Uterus (tissue), 4 donors: ENCODE results near the gene NAT8. TPM values are rescaled to one million over a fixed set of nuclear protein-coding genes. Genes with fewer than 3 reads are reported as not detected.

Experiments
- DNase-seq, 2 donors: peaks; one replicate each; pipeline ENCODE4 v3.0.0-alpha.2; 2019 to 2020
- H3K27ac ChIP-seq, 2 donors: fragments of 200-600 bp; sonication (generic); 1 replicate in 1 of 2; 2 replicates in 1 of 2; pipeline ENCODE4 v1.5.1; 2016 to 2018
- H3K27me3 ChIP-seq, 2 donors: fragments of 200-600 bp; sonication (generic); one replicate each; pipeline ENCODE4 v1.5.1; 2018 to 2019; ENCODE audit warnings: control low read depth in 1 of 2
- H3K36me3 ChIP-seq, 2 donors: fragments of 200-600 bp; sonication (generic); one replicate each; pipeline ENCODE4 v1.5.1; 2019; ENCODE audit warnings: control low read depth in 1 of 2
- H3K4me1 ChIP-seq, 2 donors: fragments of 200-600 bp; sonication (generic); one replicate each; pipeline ENCODE4 v1.5.1; 2018 to 2019; ENCODE audit warnings: control low read depth in 1 of 2
- H3K4me3 ChIP-seq, 2 donors: fragments of 200-600 bp; sonication (generic); 1 replicate in 1 of 2; 2 replicates in 1 of 2; pipeline ENCODE4 v1.5.1; 2018 to 2019; ENCODE audit warnings: mild to moderate bottlenecking in 1 of 2
- H3K9me3 ChIP-seq, 2 donors: fragments of 200-600 bp; sonication (generic); one replicate each; pipeline ENCODE4 v1.5.1; 2019; ENCODE audit warnings: control low read depth in 1 of 2
- POLR2A ChIP-seq, 2 donors: fragments of 450-650 bp; IDR thresholded peaks; one replicate each; pipeline ENCODE4 v1.6.1; 2016; ENCODE audit warnings: antibody characterized with exemption in 2 of 2, mild to moderate bottlenecking in 1 of 2, moderate library complexity in 1 of 2
- intact Hi-C: fragments of 100-400 bp; cut with DNase I; formaldehyde crosslinking; loops from one replicate; pipeline ENCODE4 v1.15.1; 2023; ENCODE audit warnings: low total_unique reads
- total RNA-seq, 4 donors: library from RNA; depleted of rRNA in 3 of 4; stranded (reverse); fragments of >200 nt in 3 of 4; gene quantifications; one replicate each; pipeline versions ENCODE4 v1.1.0 to v1.2.4, GENCODE V29; 2014 to 2023
- TF ChIP-seq, protein P1 (sequence below), 4 experiments: fragments of 200-600 bp in 2 of 4; fragments of 450-650 bp in 2 of 4; sonication (generic) in 2 of 4; IDR thresholded peaks; one replicate each; pipeline ENCODE4 v1.5.1; 2016 to 2019; ENCODE audit warnings: antibody characterized with exemption in 4 of 4, mild to moderate bottlenecking in 2 of 4, moderate library complexity in 1 of 4
- donor health status: DM: yes; HTN: yes; CAD: no.

The NAT8 gene
- total RNA-seq, 4 donors from 2014 or later = 0.62 TPM; not detected in 3

DNA sequence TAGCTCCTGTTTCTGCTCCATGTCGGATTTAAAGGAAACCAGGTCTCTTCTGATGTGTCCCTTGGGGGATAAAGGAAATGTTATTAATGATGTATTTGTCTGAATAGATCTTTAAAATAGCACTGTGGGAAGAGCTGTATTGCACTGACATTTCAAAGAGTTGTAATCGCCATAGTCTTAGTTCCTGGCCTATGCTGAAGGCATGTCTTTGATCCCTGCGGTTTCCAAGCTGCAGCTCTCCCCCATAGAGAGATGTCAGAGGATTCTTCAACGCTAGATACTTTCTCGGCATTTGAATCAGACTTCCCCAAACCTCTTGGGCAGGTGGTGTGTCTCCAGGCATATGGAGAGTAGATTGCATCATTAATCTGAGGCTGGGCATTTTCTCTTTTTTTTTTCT lies 40.4 kb downstream of the NAT8 start:
- no peak for DNase-seq
- Histone ChIP-seq H3K27me3 (no peaks in the 10 kb centered on the region), H3K27ac (no peak overlapping the region), H3K9me3 (no peaks in the 10 kb centered on the region), H3K4me3 (no peak overlapping the region), H3K36me3 (no peaks in the 10 kb centered on the region), H3K4me1 (no peaks in the 10 kb centered on the region)
- intact Hi-C loops = no loop called here
- TF ChIP-seq, protein P1, sequence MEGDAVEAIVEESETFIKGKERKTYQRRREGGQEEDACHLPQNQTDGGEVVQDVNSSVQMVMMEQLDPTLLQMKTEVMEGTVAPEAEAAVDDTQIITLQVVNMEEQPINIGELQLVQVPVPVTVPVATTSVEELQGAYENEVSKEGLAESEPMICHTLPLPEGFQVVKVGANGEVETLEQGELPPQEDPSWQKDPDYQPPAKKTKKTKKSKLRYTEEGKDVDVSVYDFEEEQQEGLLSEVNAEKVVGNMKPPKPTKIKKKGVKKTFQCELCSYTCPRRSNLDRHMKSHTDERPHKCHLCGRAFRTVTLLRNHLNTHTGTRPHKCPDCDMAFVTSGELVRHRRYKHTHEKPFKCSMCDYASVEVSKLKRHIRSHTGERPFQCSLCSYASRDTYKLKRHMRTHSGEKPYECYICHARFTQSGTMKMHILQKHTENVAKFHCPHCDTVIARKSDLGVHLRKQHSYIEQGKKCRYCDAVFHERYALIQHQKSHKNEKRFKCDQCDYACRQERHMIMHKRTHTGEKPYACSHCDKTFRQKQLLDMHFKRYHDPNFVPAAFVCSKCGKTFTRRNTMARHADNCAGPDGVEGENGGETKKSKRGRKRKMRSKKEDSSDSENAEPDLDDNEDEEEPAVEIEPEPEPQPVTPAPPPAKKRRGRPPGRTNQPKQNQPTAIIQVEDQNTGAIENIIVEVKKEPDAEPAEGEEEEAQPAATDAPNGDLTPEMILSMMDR (IDR thresholded peaks at IDR 0.05) = no peak
- no peak for TF ChIP-seq POLR2A (IDR thresholded peaks at IDR 0.05)

- DNase-seq = no peak
- H3K4me3 ChIP-seq = no peak overlapping the region
- H3K27ac ChIP-seq = no peak overlapping the region
- H3K4me1 ChIP-seq = no peaks in the 10 kb centered on the region
- no peaks in the 10 kb centered on the region for H3K36me3 ChIP-seq
- H3K9me3 ChIP-seq = no peaks in the 10 kb centered on the region
- TF ChIP-seq, protein P1 (IDR thresholded peaks at IDR 0.05) = no peak
- no peak for TF ChIP-seq POLR2A (IDR thresholded peaks at IDR 0.05)
- intact Hi-C loops = no loop called here
- H3K27me3 ChIP-seq = no peaks in the 10 kb centered on the region
Measured at GRCh38 chr2:73594251-73594650, 48.0 kb downstream of the NAT8 start.

DNA sequence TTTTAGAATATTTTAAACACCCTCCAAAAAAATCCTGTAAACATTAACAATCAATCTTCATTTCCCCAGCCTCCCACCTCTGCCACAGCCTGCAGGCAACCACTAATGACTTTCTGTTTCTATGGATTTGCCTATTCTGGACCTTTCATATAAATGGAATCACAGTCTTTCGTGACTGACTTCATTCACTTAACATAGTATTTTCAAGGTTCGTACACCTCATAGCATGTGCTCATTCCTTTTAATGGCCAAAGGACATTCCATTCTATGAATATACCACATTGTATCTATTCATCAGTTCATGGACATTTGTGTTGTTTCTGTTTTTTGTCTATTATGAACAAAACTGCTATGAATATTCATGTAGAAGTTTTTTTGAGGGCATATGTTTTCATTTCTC lies 48.5 kb downstream of the NAT8 start:
- intact Hi-C loops = no loop called here
- H3K27me3 ChIP-seq = no peaks in the 10 kb centered on the region
- no peak overlapping the region for H3K27ac ChIP-seq
- no peaks in the 10 kb centered on the region for H3K9me3 ChIP-seq
- no peak for DNase-seq
- TF ChIP-seq, protein P1 (IDR thresholded peaks at IDR 0.05) = no peak
- no peak for TF ChIP-seq POLR2A (IDR thresholded peaks at IDR 0.05)
- H3K4me1 ChIP-seq = no peaks in the 10 kb centered on the region
- H3K36me3 ChIP-seq = no peaks in the 10 kb centered on the region
- H3K4me3 ChIP-seq = no peak overlapping the region

Other genes with a start within 250 kb of the NAT8 start
- gene TPRKB, start 94.9 kb upstream of the NAT8 start, total RNA-seq = 10 to 100 TPM; 25.4 to 49.6 (median 39.6) TPM
- 10 to 100 TPM; 15.1 to 88.5 (median 44.6) TPM for gene DUSP11, start 137.7 kb upstream of the NAT8 start, total RNA-seq
- not detected for gene C2orf78, start 141.8 kb upstream of the NAT8 start, total RNA-seq
- 100 to 1,000 TPM in 1 of 4 donors, 10 to 100 TPM in 3; 31.8 to 115 (median 43.7) TPM for gene STAMBP, start 186.5 kb upstream of the NAT8 start, total RNA-seq